Measurements from ENCODE around the gene PAK5.

PAK5 gene

GRCh38 chr20:9498322-9498721, 340.6 kb downstream of the PAK5 start:
- DNase-seq (ENCODE audit: low read depth): no peak
- H3K4me3 ChIP-seq (ENCODE audit: low read depth, low read length): no peak overlapping the region
- no peak for TF ChIP-seq CTCF (IDR thresholded peaks at IDR 0.05; ENCODE audit: low read depth, low read length, missing control alignments)
- in situ Hi-C loops (cut with HindIII; ENCODE audit: low sequenced_read_pairs): no loop called here

GRCh38 chr20:9496155-9496554, 342.7 kb downstream of the PAK5 start:
- no peak overlapping the region for H3K4me3 ChIP-seq (ENCODE audit: low read depth, low read length)
- no peak for DNase-seq (ENCODE audit: low read depth)
- in situ Hi-C loops (cut with HindIII; ENCODE audit: low sequenced_read_pairs): no loop called here
- TF ChIP-seq CTCF (IDR thresholded peaks at IDR 0.05; ENCODE audit: low read depth, low read length, missing control alignments): no peak

- H3K4me3 ChIP-seq (ENCODE audit: low read depth, low read length): no peak overlapping the region
- no peak for DNase-seq (ENCODE audit: low read depth)
- in situ Hi-C loops (cut with HindIII; ENCODE audit: low sequenced_read_pairs): no loop called here
- no peak for TF ChIP-seq CTCF (IDR thresholded peaks at IDR 0.05; ENCODE audit: low read depth, low read length, missing control alignments)
These were observed 343.2 kb downstream of the PAK5 start for GRCh38 chr20:9495701-9496100.

GRCh38 chr20:9493803-9494202, 345.1 kb downstream of the PAK5 start:
- no peak for DNase-seq (ENCODE audit: low read depth)
- no peak overlapping the region for H3K4me3 ChIP-seq (ENCODE audit: low read depth, low read length)
- TF ChIP-seq CTCF (IDR thresholded peaks at IDR 0.05; ENCODE audit: low read depth, low read length, missing control alignments): no peak
- in situ Hi-C loops (cut with HindIII; ENCODE audit: low sequenced_read_pairs): no loop called here

GRCh38 chr20:9492067-9492466, 346.8 kb downstream of the PAK5 start:
- DNase-seq (ENCODE audit: low read depth): no peak
- no peak overlapping the region for H3K4me3 ChIP-seq (ENCODE audit: low read depth, low read length)
- TF ChIP-seq CTCF (IDR thresholded peaks at IDR 0.05; ENCODE audit: low read depth, low read length, missing control alignments): no peak
- in situ Hi-C loops (cut with HindIII; ENCODE audit: low sequenced_read_pairs): no loop called here

- no peak for DNase-seq (ENCODE audit: low read depth)
These were observed 347.6 kb downstream of the PAK5 start for GRCh38 chr20:9491324-9491723.

More at GRCh38 chr20:9491324-9491723, 347.6 kb downstream of the PAK5 start:
- H3K4me3 ChIP-seq (ENCODE audit: low read depth, low read length): no peak overlapping the region
- in situ Hi-C loops (cut with HindIII; ENCODE audit: low sequenced_read_pairs): no loop called here
- TF ChIP-seq CTCF (IDR thresholded peaks at IDR 0.05; ENCODE audit: low read depth, low read length, missing control alignments): no peak
